H1 (cell line): Measurements from ENCODE around the gene CHPF2. TPM values are rescaled to one million over a fixed set of nuclear protein-coding genes. Genes with fewer than 3 reads are reported as not detected.

Source experiments
- CTCF ChIA-PET: fragments of 300-600 bp; sonication (Branson Sonifier 250); formaldehyde crosslinking; loops from one replicate; lab custom pipeline; 2021; ENCODE audit not compliant: partially characterized antibody; lab: Charles Lee
- POLR2A ChIA-PET: fragments of 300-600 bp; sonication (Branson Sonifier 250); formaldehyde crosslinking; loops from one replicate; lab custom pipeline; 2021; ENCODE audit warnings: inconsistent platforms; ENCODE audit not compliant: partially characterized antibody; lab: Charles Lee
- DNase-seq, 2 experiments: peaks; one replicate each; pipeline versions ENCODE4 v3.0.0 to v3.0.0-alpha.2; 2010 to 2022; ENCODE audit warnings: low spot score in 2 of 2, low read depth in 1 of 2, mixed read lengths in 1 of 2
- FAIRE-seq: peaks from 2 replicates; lab custom pipeline; 2011; peaks lifted over from hg19 to GRCh38; lab: Jason Lieb, UNC
- H2AFZ ChIP-seq: 2 replicates; pipeline ENCODE4 v1.8.1; 2012; ENCODE audit warnings: low read length, inconsistent platforms
- H2AK5ac ChIP-seq: 2 replicates; pipeline ENCODE4 v1.6.1; 2013; ENCODE audit warnings: low read depth, low read length
- H2BK120ac ChIP-seq: replicated peaks from 2 replicates; pipeline ENCODE3; 2013; ENCODE audit warnings: low read depth, low read length, inconsistent platforms
- H2BK12ac ChIP-seq: 2 replicates; pipeline ENCODE4 v1.6.1; 2013; ENCODE audit warnings: low read depth, low read length
- H2BK15ac ChIP-seq: 2 replicates; pipeline ENCODE4 v1.6.1; 2013; ENCODE audit warnings: low read length
- H2BK20ac ChIP-seq: 2 replicates; pipeline ENCODE4 v1.6.1; 2013; ENCODE audit warnings: low read length
- H2BK5ac ChIP-seq: 2 replicates; pipeline ENCODE4 v1.6.1; 2013; ENCODE audit warnings: low read depth, low read length
- H3K14ac ChIP-seq: 2 replicates; pipeline ENCODE4 v1.6.1; 2013; ENCODE audit warnings: inconsistent platforms; ENCODE audit not compliant: insufficient read length
- H3K18ac ChIP-seq: 2 replicates; pipeline ENCODE4 v1.6.1; 2013; ENCODE audit warnings: low read length; ENCODE audit errors: extremely low read depth
- H3K23ac ChIP-seq: 2 replicates; pipeline ENCODE4 v1.6.1; 2013; ENCODE audit warnings: inconsistent platforms; ENCODE audit not compliant: insufficient read length
- H3K23me2 ChIP-seq: 2 replicates; pipeline ENCODE4 v1.6.1; 2013; ENCODE audit warnings: low read depth, low read length
- H3K27ac ChIP-seq: 2 replicates; pipeline ENCODE4 v1.6.1; 2011; ENCODE audit warnings: low read depth, low read length, inconsistent platforms
- H3K27me3 ChIP-seq, 4 experiments: replicated peaks in 1 of 4; 1 replicate in 1 of 4; 2 replicates in 3 of 4; pipeline versions ENCODE4 v1.6.1 to v1.8.1; 2011 to 2013; ENCODE audit warnings: low read length in 3 of 4, mild to moderate bottlenecking in 3 of 4, inconsistent platforms in 2 of 4, mixed read lengths in 2 of 4, moderate library complexity in 1 of 4; ENCODE audit not compliant: control insufficient read depth in 3 of 4, insufficient read depth in 3 of 4; ENCODE audit errors: extremely low read depth in 1 of 4
- H3K36me3 ChIP-seq, 4 experiments: 2 replicates each; pipeline versions ENCODE4 v1.6.1 to v1.8.1; 2011 to 2013; ENCODE audit warnings: mild to moderate bottlenecking in 4 of 4, low read length in 3 of 4, moderate library complexity in 2 of 4, control low read depth in 1 of 4, inconsistent platforms in 1 of 4; ENCODE audit not compliant: insufficient read depth in 4 of 4, control insufficient read depth in 2 of 4
- H3K4ac ChIP-seq: replicated peaks from 2 replicates; pipeline ENCODE3; 2013; ENCODE audit warnings: low read length, low read depth, mixed read lengths, inconsistent platforms; ENCODE audit not compliant: insufficient read length
- H3K4me1 ChIP-seq, 4 experiments: replicated peaks in 1 of 4; 1 replicate in 1 of 4; 2 replicates in 3 of 4; pipeline versions ENCODE4 v1.6.1 to v1.8.1; 2011 to 2013; ENCODE audit warnings: low read length in 3 of 4, inconsistent platforms in 2 of 4, mixed read lengths in 1 of 4; ENCODE audit not compliant: insufficient read depth in 4 of 4, control insufficient read depth in 3 of 4
- H3K4me2 ChIP-seq, 2 experiments: 2 replicates each; pipeline versions ENCODE4 v1.6.1 to v1.8.1; 2011 to 2013; ENCODE audit warnings: low read depth in 2 of 2, low read length in 2 of 2, control low read depth in 1 of 2, inconsistent platforms in 1 of 2, mild to moderate bottlenecking in 1 of 2; ENCODE audit not compliant: insufficient read depth in 1 of 2
- H3K4me3 ChIP-seq, 4 experiments: fragments of 200-600, 300-600 bp in 1 of 4; sonication (generic), shearing (Covaris generic), sonication (Bioruptor Twin) in 1 of 4; 2 replicates each; pipeline versions ENCODE4 v1.5.1 to v1.8.1; 2011 to 2016; ENCODE audit warnings: low read length in 4 of 4, low read depth in 3 of 4, control low read depth in 2 of 4, inconsistent platforms in 2 of 4, mild to moderate bottlenecking in 2 of 4, mixed read lengths in 1 of 4, moderate library complexity in 1 of 4; ENCODE audit not compliant: insufficient read depth in 2 of 4; ENCODE audit errors: extremely low read depth in 1 of 4
- H3K56ac ChIP-seq: replicated peaks from 2 replicates; pipeline ENCODE3; 2013; ENCODE audit warnings: low read depth, mild to moderate bottlenecking, mixed read lengths, low read length, inconsistent platforms; ENCODE audit not compliant: insufficient read length
- H3K79me1 ChIP-seq: 2 replicates; pipeline ENCODE4 v1.6.1; 2013; ENCODE audit warnings: low read depth, low read length, control low read depth
- H3K79me2 ChIP-seq, 2 experiments: 2 replicates each; pipeline versions ENCODE4 v1.6.1 to v1.8.1; 2012 to 2013; ENCODE audit warnings: low read length in 2 of 2, mild to moderate bottlenecking in 2 of 2, inconsistent platforms in 1 of 2; ENCODE audit not compliant: insufficient read depth in 2 of 2, control insufficient read depth in 1 of 2
- H3K9ac ChIP-seq, 4 experiments: replicated peaks in 1 of 4; 1 replicate in 1 of 4; 2 replicates in 3 of 4; pipeline versions ENCODE4 v1.6.1 to v1.8.1; 2011 to 2013; ENCODE audit warnings: low read depth in 3 of 4, low read length in 3 of 4, control low read depth in 2 of 4, mild to moderate bottlenecking in 2 of 4, moderate library complexity in 2 of 4, inconsistent platforms in 1 of 4; ENCODE audit errors: extremely low read depth in 1 of 4
- H3K9me3 ChIP-seq, 2 experiments: 2 replicates each; pipeline versions ENCODE4 v1.6.1 to v1.8.1; 2012 to 2013; ENCODE audit warnings: mild to moderate bottlenecking in 2 of 2, moderate library complexity in 2 of 2, control low read depth in 1 of 2, inconsistent platforms in 1 of 2, low read depth in 1 of 2, low read length in 1 of 2, mixed read lengths in 1 of 2; ENCODE audit not compliant: insufficient read depth in 2 of 2
- H4K20me1 ChIP-seq, 2 experiments: replicated peaks in 1 of 2; 2 replicates each; pipeline versions ENCODE3 to v1.8.1; 2011 to 2013; ENCODE audit warnings: inconsistent platforms in 2 of 2, low read length in 2 of 2, mild to moderate bottlenecking in 1 of 2; ENCODE audit not compliant: insufficient read depth in 2 of 2, control insufficient read depth in 1 of 2
- H4K5ac ChIP-seq: 2 replicates; pipeline ENCODE4 v1.6.1; 2013; ENCODE audit warnings: low read length, low read depth, mixed read lengths, inconsistent platforms; ENCODE audit not compliant: insufficient read length
- H4K8ac ChIP-seq: 2 replicates; pipeline ENCODE4 v1.8.0; 2013; ENCODE audit warnings: mild to moderate bottlenecking, moderate library complexity, low read length, inconsistent platforms; ENCODE audit not compliant: insufficient read depth; ENCODE audit errors: extremely low read depth
- H4K91ac ChIP-seq: replicated peaks from 2 replicates; pipeline ENCODE3; 2013; ENCODE audit warnings: low read length, mixed read lengths, inconsistent platforms; ENCODE audit not compliant: insufficient read length
- BCL11A ChIP-seq, 2 experiments: IDR thresholded peaks; one replicate each; pipeline ENCODE4 v1.6.1; 2011; ENCODE audit warnings: low read depth in 2 of 2, low read length in 2 of 2, mild to moderate bottlenecking in 2 of 2
- CBX5 ChIP-seq: fragments of 300-800, 300-1000 bp; sonication (generic); IDR thresholded peaks from 2 replicates; pipeline ENCODE4 v1.7.1; 2016; ENCODE audit warnings: antibody characterized with exemption, low read length, low read depth
- CHD1 ChIP-seq: IDR thresholded peaks from 2 replicates; pipeline ENCODE4 v1.6.1; 2012; ENCODE audit warnings: low read depth, low read length, improper control_type of control experiment
- EP300 ChIP-seq, 2 experiments: IDR thresholded peaks; 1 replicate in 1 of 2; 2 replicates in 1 of 2; pipeline ENCODE4 v1.6.1; 2011 to 2012; ENCODE audit warnings: low read depth in 2 of 2, low read length in 2 of 2, mild to moderate bottlenecking in 2 of 2, borderline replicate concordance in 1 of 2, inconsistent platforms in 1 of 2, moderate library complexity in 1 of 2
- JUND ChIP-seq: IDR thresholded peaks from 2 replicates; pipeline ENCODE4 v1.6.1; 2011; ENCODE audit warnings: mild to moderate bottlenecking, improper control_type of control experiment, low read length
- KDM1A ChIP-seq: fragments of 200-600, 300-600 bp; sonication (generic); IDR thresholded peaks from 2 replicates; pipeline ENCODE4 v1.7.1; 2016; ENCODE audit warnings: mild to moderate bottlenecking, low read length, borderline replicate concordance
- MAFK ChIP-seq: IDR thresholded peaks from 2 replicates; pipeline ENCODE4 v1.6.1; 2012; ENCODE audit warnings: low read depth, mild to moderate bottlenecking, improper control_type of control experiment, low read length
- NANOG ChIP-seq: IDR thresholded peaks from 2 replicates; pipeline ENCODE4 v1.6.1; 2011; ENCODE audit warnings: low read length, low read depth, mild to moderate bottlenecking, inconsistent platforms; ENCODE audit not compliant: insufficient read depth, poor library complexity, severe bottlenecking
- POLR2A ChIP-seq, 2 experiments: IDR thresholded peaks; 1 replicate in 1 of 2; 2 replicates in 1 of 2; pipeline ENCODE4 v1.6.1; 2011; ENCODE audit warnings: low read depth in 2 of 2, low read length in 2 of 2, mild to moderate bottlenecking in 2 of 2; ENCODE audit errors: control extremely low read depth in 1 of 2
- RFX5 ChIP-seq: IDR thresholded peaks from 2 replicates; pipeline ENCODE4 v1.6.1; 2011; ENCODE audit warnings: low read depth, low read length, improper control_type of control experiment, borderline replicate concordance
- SP2 ChIP-seq: IDR thresholded peaks from 2 replicates; pipeline ENCODE4 v1.6.1; 2012; ENCODE audit warnings: mild to moderate bottlenecking, low read length, inconsistent platforms
- TEAD4 ChIP-seq: IDR thresholded peaks from 2 replicates; pipeline ENCODE4 v1.6.1; 2012; ENCODE audit warnings: low read depth, low read length, inconsistent platforms, mixed read lengths
- WGBS, 2 experiments: shearing (Covaris generic) in 1 of 2; methylation state at CpG; one replicate each; pipeline versions ENCODE4 v1.1.6 to v1.1.7; 2013 to 2015; ENCODE audit warnings: low lambda C conversion rate in 2 of 2, mixed read lengths in 2 of 2, inconsistent platforms in 1 of 2, low coverage in 1 of 2, missing lambda C conversion rate in 1 of 2; ENCODE audit not compliant: insufficient replicate concordance in 2 of 2, insufficient coverage in 1 of 2, insufficient read length in 1 of 2; ENCODE audit errors: extremely low coverage in 1 of 2, missing lambda C conversion rate in 1 of 2; 5-methylcytosine and 5-hydroxymethylcytosine counted together
- polyA plus RNA-seq, 7 experiments: library from polyadenylated mRNA; depleted of rRNA in 3 of 7; stranded (reverse) in 5 of 7; unstranded in 2 of 7; fragments of >200 nt in 5 of 7; fragments of 200-250 nt in 2 of 7; gene quantifications; 1 replicate in 5 of 7; 2 replicates in 1 of 7; 4 replicates in 1 of 7; pipeline versions ENCODE4 v1.2.1 to v1.2.3, GENCODE V29; 2011 to 2013; ENCODE audit warnings: missing spikeins in 2 of 7, mixed read lengths in 2 of 7
- total RNA-seq: library from RNA; stranded (reverse); fragmentation: NEBNext Ultra II Directional; extraction: Animal tissue kit (Norgen Biotek cat#: 25700); gene quantifications from 2 replicates; pipeline ENCODE4 v1.2.1, GENCODE V29; 2021

Gene CHPF2
- total and polyA plus RNA-seq, 2 of the 8 experiments (the other 6 are each of a cell fraction or from before 2014, with no cell fraction given) = 14.4 to 20.6 TPM

- no peak overlapping the region for H3K18ac ChIP-seq
- H3K79me1 ChIP-seq = no peaks in the 10 kb centered on the region
- H4K5ac ChIP-seq = no peak overlapping the region
- H3K9ac ChIP-seq = no peak overlapping the region
- no peak overlapping the region for H3K23ac ChIP-seq
- peaks cover 0 to 5% (median 0%) of the 10 kb centered on the region in 4 experiments; a peak in 1 of 7 replicates for H3K4me1 ChIP-seq
- ChIA-PET CTCF (interaction anchor here (0.8 to 3.0 kb wide), 8 partner anchors 11 to 77 kb away, joined by 3 to 17 read pairs (median 5); no protein-coding TSS in a partner anchor), POLR2A (interaction anchor here (1.0 to 1.5 kb wide), 2 partner anchors 9 to 59 kb away, joined by 3 to 5 read pairs; partner anchors contain the start of gene ABCF2)
- H3K4me3 ChIP-seq = no peak overlapping the region
- no peak overlapping the region for H2BK20ac ChIP-seq
- H3K79me2 ChIP-seq = no peaks in the 10 kb centered on the region
- no peaks in the 10 kb centered on the region for H3K27me3 ChIP-seq
- 94% methylated on average over 2 of the region's 2 CpGs; no CpG with 5 or more reads in 1 of the 2 experiments for WGBS, 2 experiments
- no peaks in the 10 kb centered on the region for H3K36me3 ChIP-seq
- H4K91ac ChIP-seq = no peak overlapping the region
- TF ChIP-seq JUND = no peak
- no peak for TF ChIP-seq CBX5
- TF ChIP-seq MAFK = no peak
- TF ChIP-seq NANOG = no peak
- no peak for TF ChIP-seq KDM1A
- no peak for TF ChIP-seq POLR2A (IDR thresholded peaks at IDR 0.05; ENCODE audit: control extremely low read depth in 1 of 2, low read depth in 2 of 2, low read length in 2 of 2)
- TF ChIP-seq SP2 = no peak
- TF ChIP-seq RFX5 = no peak
- no peak for TF ChIP-seq TEAD4
- no peak for TF ChIP-seq EP300 (IDR thresholded peaks at IDR 0.05; ENCODE audit: borderline replicate concordance in 1 of 2, low read depth in 2 of 2, low read length in 2 of 2)
- no peak for TF ChIP-seq BCL11A (IDR thresholded peaks at IDR 0.05; ENCODE audit: low read depth in 2 of 2, low read length in 2 of 2)
- no peak for TF ChIP-seq CHD1
- no peak overlapping the region for H2BK120ac ChIP-seq
- no peak overlapping the region for H3K4ac ChIP-seq
- H3K27ac ChIP-seq = no peak overlapping the region
- no peak overlapping the region for H2BK12ac ChIP-seq
- no peaks in the 10 kb centered on the region for H3K9me3 ChIP-seq
- H3K14ac ChIP-seq = no peak overlapping the region
- no peaks in the 10 kb centered on the region for H4K20me1 ChIP-seq
- no peak overlapping the region for H3K4me2 ChIP-seq
- H2BK5ac ChIP-seq = no peak overlapping the region
- H2BK15ac ChIP-seq = no peak overlapping the region
- H4K8ac ChIP-seq = no peak overlapping the region
- DNase-seq (no peak), FAIRE-seq (no peak)
- H2AK5ac ChIP-seq = no peak overlapping the region
- H3K56ac ChIP-seq = no peak overlapping the region
- H2AFZ ChIP-seq = no peak overlapping the region
- no peaks in the 10 kb centered on the region for H3K23me2 ChIP-seq
Measured at GRCh38 chr7:151286148-151286547, 53.9 kb downstream of the CHPF2 start.
